Panc1 (cell line): Measurements from ENCODE around the gene TMEM151A.

Experiments
- CTCF ChIP-seq: fragments of 450-650 bp; IDR thresholded peaks from 2 replicates; pipeline ENCODE4 v1.5.1; 2017; ENCODE audit warnings: mild to moderate bottlenecking
- POLR2AphosphoS5 ChIP-seq: IDR thresholded peaks from 2 replicates; pipeline ENCODE4 v1.6.1; 2012; ENCODE audit warnings: mild to moderate bottlenecking, low read depth, low read length, moderate library complexity
- REST ChIP-seq, 2 experiments: IDR thresholded peaks; 2 replicates each; pipeline ENCODE4 v1.6.1; 2011 to 2012; ENCODE audit warnings: low read depth in 2 of 2, control low read depth in 1 of 2, low read length in 1 of 2, mild to moderate bottlenecking in 1 of 2, moderate library complexity in 1 of 2; ENCODE audit not compliant: insufficient read depth in 1 of 2
- SIN3A ChIP-seq: IDR thresholded peaks from 2 replicates; pipeline ENCODE4 v1.6.1; 2012; ENCODE audit warnings: low read depth, mild to moderate bottlenecking, low read length, moderate library complexity, borderline replicate concordance; ENCODE audit not compliant: insufficient read depth

- no peak for TF ChIP-seq CTCF
- TF ChIP-seq POLR2AphosphoS5 = no peak
- no peak for TF ChIP-seq SIN3A
- TF ChIP-seq REST (IDR thresholded peaks at IDR 0.05; ENCODE audit: insufficient read depth in 1 of 2, low read depth in 2 of 2, low read length in 1 of 2) = no peak
Measured at GRCh38 chr11:66337103-66337899, 45.6 kb downstream of the TMEM151A start.
